H9 (cell line): ENCODE data around the gene ADAMTS16. TPM values are rescaled to one million over a fixed set of nuclear protein-coding genes. Genes with fewer than 3 reads are reported as not detected.

Experiments used
- DNase-seq: peaks from one replicate; pipeline ENCODE4 v3.0.0-alpha.2; 2017
- H2AFZ ChIP-seq: one replicate; pipeline ENCODE4 v1.6.1; 2013; ENCODE audit warnings: mild to moderate bottlenecking, low read length, control low read depth, moderate library complexity
- H2AK5ac ChIP-seq: 2 replicates; pipeline ENCODE4 v1.6.1; 2013; ENCODE audit warnings: low read length, control low read depth, mixed read lengths; ENCODE audit not compliant: insufficient read length
- H2BK120ac ChIP-seq: one replicate; pipeline ENCODE4 v1.6.1; 2013; ENCODE audit warnings: low read depth, mild to moderate bottlenecking, low read length, control low read depth, inconsistent platforms; ENCODE audit not compliant: poor library complexity, severe bottlenecking
- H2BK12ac ChIP-seq: 2 replicates; pipeline ENCODE4 v1.6.1; 2013; ENCODE audit warnings: low read length, control low read depth, mixed read lengths, low read depth; ENCODE audit not compliant: insufficient read length
- H2BK15ac ChIP-seq: 2 replicates; pipeline ENCODE4 v1.6.1; 2013; ENCODE audit warnings: low read depth, low read length, control low read depth
- H2BK20ac ChIP-seq: one replicate; pipeline ENCODE4 v1.6.1; 2013; ENCODE audit warnings: low read depth, mild to moderate bottlenecking, low read length, control low read depth, inconsistent platforms; ENCODE audit not compliant: poor library complexity, severe bottlenecking
- H2BK5ac ChIP-seq: 2 replicates; pipeline ENCODE4 v1.6.1; 2013; ENCODE audit warnings: low read length, control low read depth, mixed read lengths; ENCODE audit not compliant: insufficient read length
- H3K14ac ChIP-seq: 2 replicates; pipeline ENCODE4 v1.6.1; 2013; ENCODE audit warnings: low read length, control low read depth; ENCODE audit not compliant: insufficient read depth
- H3K18ac ChIP-seq: 2 replicates; pipeline ENCODE4 v1.6.1; 2013; ENCODE audit warnings: low read depth, mild to moderate bottlenecking, mixed read lengths, low read length, control low read depth; ENCODE audit not compliant: insufficient read length
- H3K23ac ChIP-seq: 2 replicates; pipeline ENCODE4 v1.6.1; 2013; ENCODE audit warnings: low read length, control low read depth, mixed read lengths, low read depth; ENCODE audit not compliant: insufficient read length
- H3K23me2 ChIP-seq: 2 replicates; pipeline ENCODE4 v1.6.1; 2013; ENCODE audit warnings: low read depth, mild to moderate bottlenecking, mixed read lengths, low read length, control low read depth; ENCODE audit not compliant: insufficient read length, poor library complexity, severe bottlenecking
- H3K27ac ChIP-seq: 2 replicates; pipeline ENCODE4 v1.5.1; 2013; ENCODE audit warnings: low read length, control low read depth, mixed read lengths, low read depth; ENCODE audit not compliant: insufficient read length
- H3K27me3 ChIP-seq: 2 replicates; pipeline ENCODE4 v1.6.1; 2013; ENCODE audit warnings: low read length, control low read depth, inconsistent platforms; ENCODE audit not compliant: insufficient read depth
- H3K4ac ChIP-seq: 2 replicates; pipeline ENCODE4 v1.6.1; 2013; ENCODE audit warnings: low read depth, mild to moderate bottlenecking, control low read depth, inconsistent platforms, low read length, moderate library complexity
- H3K4me1 ChIP-seq: 2 replicates; pipeline ENCODE4 v1.6.1; 2013; ENCODE audit warnings: low read length, control low read depth, inconsistent platforms; ENCODE audit not compliant: insufficient read depth
- H3K4me2 ChIP-seq: 2 replicates; pipeline ENCODE4 v1.6.1; 2013; ENCODE audit warnings: low read length, control low read depth, mixed read lengths; ENCODE audit not compliant: insufficient read length, insufficient read depth
- H3K56ac ChIP-seq: 2 replicates; pipeline ENCODE4 v1.6.1; 2013; ENCODE audit warnings: low read depth, mild to moderate bottlenecking, mixed read lengths, low read length, control low read depth; ENCODE audit not compliant: insufficient read length
- H3K79me1 ChIP-seq: 2 replicates; pipeline ENCODE4 v1.6.1; 2013; ENCODE audit warnings: low read depth, mild to moderate bottlenecking, moderate library complexity, low read length, control low read depth, inconsistent platforms; ENCODE audit not compliant: insufficient read depth, poor library complexity, severe bottlenecking
- H3K79me2 ChIP-seq: 2 replicates; pipeline ENCODE4 v1.6.1; 2013; ENCODE audit warnings: low read length, control low read depth, inconsistent platforms; ENCODE audit not compliant: insufficient read depth
- H3K9ac ChIP-seq: 2 replicates; pipeline ENCODE4 v1.6.1; 2013; ENCODE audit warnings: low read length, control low read depth, mixed read lengths; ENCODE audit not compliant: insufficient read length; ENCODE audit errors: extremely low read depth
- H3K9me3 ChIP-seq: one replicate; pipeline ENCODE4 v1.6.1; 2013; ENCODE audit warnings: low read depth, low read length, inconsistent platforms; ENCODE audit not compliant: control insufficient read depth
- H3T11ph ChIP-seq: one replicate; pipeline ENCODE4 v1.6.1; 2013; ENCODE audit warnings: mild to moderate bottlenecking, low read length, control low read depth, inconsistent platforms
- H4K20me1 ChIP-seq: one replicate; pipeline ENCODE4 v1.6.1; 2013; ENCODE audit not compliant: control insufficient read depth, insufficient read length, insufficient read depth
- H4K5ac ChIP-seq: 2 replicates; pipeline ENCODE4 v1.6.1; 2013; ENCODE audit warnings: low read depth, mild to moderate bottlenecking, mixed read lengths, low read length, control low read depth; ENCODE audit not compliant: insufficient read length
- H4K8ac ChIP-seq: replicated peaks from 2 replicates; pipeline ENCODE4 v1.6.1; 2013; ENCODE audit warnings: low read length, control low read depth, mixed read lengths, low read depth; ENCODE audit not compliant: insufficient read length
- H4K91ac ChIP-seq: 2 replicates; pipeline ENCODE4 v1.6.1; 2013; ENCODE audit warnings: low read depth, mild to moderate bottlenecking, moderate library complexity, mixed read lengths, low read length, control low read depth; ENCODE audit not compliant: insufficient read length
- H3K27ac Mint-ChIP-seq, 3 experiments: 2 replicates in 2 of 3; 3 replicates in 1 of 3; pipeline ENCODE4 v1.8.0; 2020 to 2021; ENCODE audit warnings: mixed read lengths in 3 of 3, mild to moderate bottlenecking in 1 of 3, moderate library complexity in 1 of 3
- H3K27me3 Mint-ChIP-seq: 2 replicates; pipeline ENCODE4 v1.8.0; 2021; ENCODE audit warnings: low read depth, mild to moderate bottlenecking, moderate library complexity, mixed read lengths
- H3K36me3 Mint-ChIP-seq, 3 experiments: 2 replicates in 2 of 3; 3 replicates in 1 of 3; pipeline ENCODE4 v1.8.0; 2020 to 2021; ENCODE audit warnings: low read depth in 3 of 3, mixed read lengths in 3 of 3; ENCODE audit not compliant: insufficient read depth in 1 of 3
- H3K4me1 Mint-ChIP-seq, 2 experiments: 2 replicates each; pipeline ENCODE4 v1.8.0; 2020; ENCODE audit warnings: mixed read lengths in 2 of 2
- H3K4me3 Mint-ChIP-seq, 2 experiments: 2 replicates in 1 of 2; 3 replicates in 1 of 2; pipeline ENCODE4 v1.8.0; 2020 to 2021; ENCODE audit warnings: mild to moderate bottlenecking in 2 of 2, mixed read lengths in 2 of 2, moderate library complexity in 1 of 2
- H3K9me3 Mint-ChIP-seq, 2 experiments: 2 replicates in 1 of 2; 3 replicates in 1 of 2; pipeline ENCODE4 v1.8.0; 2020; ENCODE audit warnings: mild to moderate bottlenecking in 2 of 2, mixed read lengths in 2 of 2, moderate library complexity in 1 of 2
- WGBS: extraction: QIAGEN DNeasy Blood & Tissue Kit; methylation state at CpG from one replicate; pipeline ENCODE4 v1.1.7; 2013; ENCODE audit warnings: missing lambda C conversion rate, low lambda C conversion rate, mixed read lengths; ENCODE audit not compliant: insufficient read length; ENCODE audit errors: extremely low coverage; 5-methylcytosine and 5-hydroxymethylcytosine counted together
- total RNA-seq: library from RNA; stranded (reverse); gene quantifications from 2 replicates; pipeline ENCODE4 v1.2.1, GENCODE V29; 2021
- TF ChIP-seq, protein P1 (sequence below): fragments of 200-600 bp; sonication (generic); conservative IDR thresholded peaks from 3 replicates; pipeline ENCODE4 v1.8.0; 2021; ENCODE audit warnings: antibody characterized with exemption, mild to moderate bottlenecking

ADAMTS16 gene
- total RNA-seq, 1 experiment from 2014 or later: 4.5 TPM

DNA sequence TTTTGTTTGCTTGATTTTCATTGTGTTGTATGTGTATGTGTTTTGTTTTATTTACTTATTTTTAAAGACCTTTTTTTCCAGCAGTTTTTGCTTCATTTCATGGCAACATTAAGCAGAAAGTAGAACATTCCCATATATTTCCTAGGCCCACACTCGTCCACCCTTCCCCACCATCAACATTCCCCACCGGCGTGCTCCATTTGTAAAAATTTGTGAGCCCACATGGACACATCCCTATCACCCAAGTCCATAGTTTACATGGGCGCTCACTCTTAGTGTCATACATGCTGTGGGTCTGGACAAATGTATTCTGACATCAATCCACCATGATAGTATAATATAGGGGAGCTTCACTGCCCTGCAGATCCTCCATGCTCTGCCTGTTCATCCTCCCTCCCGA, 133.8 kb downstream of the ADAMTS16 start:
- no peak overlapping the region for H2BK5ac ChIP-seq
- no peak overlapping the region for H4K5ac ChIP-seq
- no peak overlapping the region for H3K4ac ChIP-seq
- no peak overlapping the region for H3K9ac ChIP-seq
- no peak overlapping the region for H2BK120ac ChIP-seq
- no peaks in the 10 kb centered on the region for H3K23me2 ChIP-seq
- no peaks in the 10 kb centered on the region for H3K9me3 ChIP-seq
- H3K27ac Mint-ChIP-seq: peak overlapping the region in 1 of 3 experiments; percentile 19; a peak in 2 of 7 replicates
- H3K4me1 ChIP-seq: peaks cover 9% of the 10 kb centered on the region; the same call in 1 of the 2 replicates
- no peak overlapping the region for H3T11ph ChIP-seq
- H3K23ac ChIP-seq: no peak overlapping the region
- no peaks in the 10 kb centered on the region for H3K27me3 ChIP-seq
- no peak overlapping the region for H3K56ac ChIP-seq
- H4K91ac ChIP-seq: no peak overlapping the region
- H3K14ac ChIP-seq: no peak overlapping the region
- no peaks in the 10 kb centered on the region for H3K9me3 Mint-ChIP-seq
- no CpG with 5 or more reads among the region's 5 CpGs for WGBS
- no peak overlapping the region for H3K27ac ChIP-seq
- H4K20me1 ChIP-seq: no peaks in the 10 kb centered on the region
- H3K27me3 Mint-ChIP-seq: peaks cover 3% of the 10 kb centered on the region
- H3K36me3 Mint-ChIP-seq: peaks cover 0 to 3% (median 0%) of the 10 kb centered on the region in 3 experiments; a peak in 4 of 7 replicates
- no peak overlapping the region for H2BK15ac ChIP-seq
- no peak overlapping the region for H2AK5ac ChIP-seq
- DNase-seq: no peak
- H2BK20ac ChIP-seq: no peak overlapping the region
- no peak overlapping the region for H2AFZ ChIP-seq
- TF ChIP-seq, protein P1, sequence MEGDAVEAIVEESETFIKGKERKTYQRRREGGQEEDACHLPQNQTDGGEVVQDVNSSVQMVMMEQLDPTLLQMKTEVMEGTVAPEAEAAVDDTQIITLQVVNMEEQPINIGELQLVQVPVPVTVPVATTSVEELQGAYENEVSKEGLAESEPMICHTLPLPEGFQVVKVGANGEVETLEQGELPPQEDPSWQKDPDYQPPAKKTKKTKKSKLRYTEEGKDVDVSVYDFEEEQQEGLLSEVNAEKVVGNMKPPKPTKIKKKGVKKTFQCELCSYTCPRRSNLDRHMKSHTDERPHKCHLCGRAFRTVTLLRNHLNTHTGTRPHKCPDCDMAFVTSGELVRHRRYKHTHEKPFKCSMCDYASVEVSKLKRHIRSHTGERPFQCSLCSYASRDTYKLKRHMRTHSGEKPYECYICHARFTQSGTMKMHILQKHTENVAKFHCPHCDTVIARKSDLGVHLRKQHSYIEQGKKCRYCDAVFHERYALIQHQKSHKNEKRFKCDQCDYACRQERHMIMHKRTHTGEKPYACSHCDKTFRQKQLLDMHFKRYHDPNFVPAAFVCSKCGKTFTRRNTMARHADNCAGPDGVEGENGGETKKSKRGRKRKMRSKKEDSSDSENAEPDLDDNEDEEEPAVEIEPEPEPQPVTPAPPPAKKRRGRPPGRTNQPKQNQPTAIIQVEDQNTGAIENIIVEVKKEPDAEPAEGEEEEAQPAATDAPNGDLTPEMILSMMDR: no peak
- peaks cover 22 to 30% of the 10 kb centered on the region in 2 experiments for H3K4me1 Mint-ChIP-seq
- no peak overlapping the region for H3K18ac ChIP-seq
- no peak overlapping the region for H3K4me2 ChIP-seq
- H4K8ac ChIP-seq: no peak overlapping the region
- H3K4me3 Mint-ChIP-seq: no peak overlapping the region
- no peaks in the 10 kb centered on the region for H3K79me2 ChIP-seq
- no peaks in the 10 kb centered on the region for H3K79me1 ChIP-seq
- H2BK12ac ChIP-seq: no peak overlapping the region
